Stimulated activated effector memory CD8-positive, alpha-beta T cell treated with anti-CD3 and anti-CD28 coated beads, Interleukin-12 subunit alpha, Interleukin-12 subunit beta, amount 100 ng/mL, for 72 hours (primary cell): ENCODE measurements around the gene NAA80.
"Not testable (repeated sequence)": the region's sequence is repeated elsewhere in the genome, so short reads cannot be mapped to it uniquely, and the experiment has no call there.

Source experiments
- ATAC-seq: fragments of 150-1000 bp; cut with Tn5 transposase; 2 replicates; pipeline ENCODE4 v1.10.0; 2021
- DNase-seq, 2 donors: peaks; one replicate each; pipeline ENCODE4 v3.0.0; 2021 to 2022; ENCODE audit warnings: low spot score in 2 of 2
- H3K27ac Mint-ChIP-seq: one replicate; pipeline ENCODE4 v1.8.0; 2022; ENCODE audit warnings: mild to moderate bottlenecking, mixed read lengths
- H3K36me3 Mint-ChIP-seq: one replicate; pipeline ENCODE4 v1.8.0; 2022; ENCODE audit warnings: mild to moderate bottlenecking, mixed read lengths
- H3K4me1 Mint-ChIP-seq: one replicate; pipeline ENCODE4 v1.8.0; 2022; ENCODE audit warnings: mixed read lengths
- H3K4me3 Mint-ChIP-seq: one replicate; pipeline ENCODE4 v1.8.0; 2022; ENCODE audit warnings: mild to moderate bottlenecking, mixed read lengths
- H3K9me3 Mint-ChIP-seq: one replicate; pipeline ENCODE4 v1.8.0; 2022; ENCODE audit warnings: mixed read lengths

NAA80 gene

GRCh38 chr3:50275141-50275995 is 23.8 kb downstream of the NAA80 start:
- Mint-ChIP-seq H3K4me3 (peak overlapping the region; percentile 83), H3K36me3 (peaks cover 6% of the 10 kb centered on the region), H3K27ac (no peak overlapping the region), H3K9me3 (no peaks in the 10 kb centered on the region), H3K4me1 (peaks cover 38% of the 10 kb centered on the region)
- no peak for ATAC-seq
- no peak for DNase-seq

GRCh38 chr3:50274371-50275104 is 24.7 kb downstream of the NAA80 start:
- Mint-ChIP-seq H3K36me3 (peaks cover 6% of the 10 kb centered on the region), H3K4me3 (peak overlapping the region; percentile 83), H3K9me3 (no peaks in the 10 kb centered on the region), H3K4me1 (peaks cover 38% of the 10 kb centered on the region), H3K27ac (peak overlapping the region; percentile 53)
- ATAC-seq (peak; percentile 46), DNase-seq (peak; percentile 70 to 89)

- H3K36me3 Mint-ChIP-seq: peaks cover 6% of the 10 kb centered on the region
- DNase-seq: no peak
- peak overlapping the region; percentile 83 for H3K4me3 Mint-ChIP-seq
- H3K27ac Mint-ChIP-seq: no peak overlapping the region
- ATAC-seq: no peak
- peaks cover 38% of the 10 kb centered on the region for H3K4me1 Mint-ChIP-seq
- H3K9me3 Mint-ChIP-seq: no peaks in the 10 kb centered on the region
Observed at GRCh38 chr3:50273689-50274065, 25.5 kb downstream of the NAA80 start.

- H3K27ac Mint-ChIP-seq: peak overlapping the region; percentile 91
- ATAC-seq (peak; percentile 94), DNase-seq (peak; percentile 98)
- H3K4me3 Mint-ChIP-seq: peak overlapping the region; percentile 83
- H3K36me3 Mint-ChIP-seq: peaks cover 6% of the 10 kb centered on the region
- peaks cover 38% of the 10 kb centered on the region for H3K4me1 Mint-ChIP-seq
- no peaks in the 10 kb centered on the region for H3K9me3 Mint-ChIP-seq
Observed at GRCh38 chr3:50272911-50273688, 26.1 kb downstream of the NAA80 start.

- H3K36me3 Mint-ChIP-seq, H3K9me3 Mint-ChIP-seq, ATAC-seq, DNase-seq: not testable (repeated sequence)
- Mint-ChIP-seq H3K4me3 (peak overlapping the region; percentile 83), H3K27ac (peak overlapping the region; percentile 91), H3K4me1 (peaks cover 38% of the 10 kb centered on the region)
Observed at GRCh38 chr3:50272538-50272910, 26.7 kb downstream of the NAA80 start.

GRCh38 chr3:50271314-50271936 is 27.8 kb downstream of the NAA80 start:
- no peaks in the 10 kb centered on the region for H3K9me3 Mint-ChIP-seq
- no peak for ATAC-seq
- no peak for DNase-seq
- H3K27ac Mint-ChIP-seq: peak overlapping the region; percentile 13
- H3K4me3 Mint-ChIP-seq: no peak overlapping the region
- peaks cover 38% of the 10 kb centered on the region for H3K4me1 Mint-ChIP-seq
- peaks cover 6% of the 10 kb centered on the region for H3K36me3 Mint-ChIP-seq

- Mint-ChIP-seq H3K9me3 (no peaks in the 10 kb centered on the region), H3K4me3 (no peak overlapping the region), H3K4me1 (peaks cover 32% of the 10 kb centered on the region), H3K36me3 (peaks cover 6% of the 10 kb centered on the region), H3K27ac (no peak overlapping the region)
- ATAC-seq (no peak), DNase-seq (no peak)
Observed at GRCh38 chr3:50270422-50271224, 28.6 kb downstream of the NAA80 start.

- no peak overlapping the region for H3K27ac Mint-ChIP-seq
- H3K36me3 Mint-ChIP-seq: peaks cover 6% of the 10 kb centered on the region
- ATAC-seq (no peak), DNase-seq (no peak)
- H3K9me3 Mint-ChIP-seq: no peaks in the 10 kb centered on the region
- H3K4me3 Mint-ChIP-seq: no peak overlapping the region
- H3K4me1 Mint-ChIP-seq: peaks cover 26% of the 10 kb centered on the region
Observed at GRCh38 chr3:50269977-50270413, 29.2 kb downstream of the NAA80 start.

GRCh38 chr3:50269460-50269859 is 29.7 kb downstream of the NAA80 start:
- Mint-ChIP-seq H3K27ac (no peak overlapping the region), H3K36me3 (peaks cover 6% of the 10 kb centered on the region), H3K4me1 (peaks cover 20% of the 10 kb centered on the region), H3K4me3 (no peak overlapping the region), H3K9me3 (no peaks in the 10 kb centered on the region)
- DNase-seq (no peak), ATAC-seq (no peak)

- H3K4me1 Mint-ChIP-seq: peaks cover 15% of the 10 kb centered on the region
- no peaks in the 10 kb centered on the region for H3K9me3 Mint-ChIP-seq
- H3K36me3 Mint-ChIP-seq: peaks cover 4% of the 10 kb centered on the region
- no peak within 1 kb of the TSS for H3K27ac Mint-ChIP-seq
- DNase-seq (no peak), ATAC-seq (no peak)
- no peak within 1 kb of the TSS for H3K4me3 Mint-ChIP-seq
Observed at GRCh38 chr3:50268703-50269451, 30.3 kb downstream of the NAA80 start, which contains the start of gene SEMA3B. Gene SEMA3B, plus strand, starts transcription at chr3:50269147. Its CDS starts 94 bp downstream, at chr3:50269241.

GRCh38 chr3:50268276-50268675 is 30.9 kb downstream of the NAA80 start:
- Mint-ChIP-seq H3K4me3 (no peak overlapping the region), H3K9me3 (no peaks in the 10 kb centered on the region), H3K36me3 (peaks cover 10% of the 10 kb centered on the region), H3K4me1 (peaks cover 12% of the 10 kb centered on the region), H3K27ac (no peak overlapping the region)
- ATAC-seq: no peak
- DNase-seq: no peak

- DNase-seq: no peak
- Mint-ChIP-seq H3K36me3 (peaks cover 17% of the 10 kb centered on the region), H3K9me3 (no peaks in the 10 kb centered on the region), H3K4me3 (no peak overlapping the region), H3K27ac (no peak overlapping the region), H3K4me1 (peaks cover 6% of the 10 kb centered on the region)
- no peak for ATAC-seq
Observed at GRCh38 chr3:50267280-50267913, 31.8 kb downstream of the NAA80 start.

- Mint-ChIP-seq H3K4me3 (no peak overlapping the region), H3K36me3 (peaks cover 23% of the 10 kb centered on the region), H3K9me3 (no peaks in the 10 kb centered on the region), H3K27ac (no peak overlapping the region), H3K4me1 (peaks cover 6% of the 10 kb centered on the region)
- no peak for DNase-seq
- no peak for ATAC-seq
Observed at GRCh38 chr3:50266836-50267235, 32.4 kb downstream of the NAA80 start.
